HCT116 (cell line): Measurements from ENCODE around the gene ERBB4. TPM values are rescaled to one million over a fixed set of nuclear protein-coding genes. Genes with fewer than 3 reads are reported as not detected.

Experiments
- ATAC-seq: fragments of 200-7000 bp; cut with Tn5 transposase; 2 replicates; pipeline ENCODE4 v1.9.1; 2020; ENCODE audit warnings: mild to moderate bottlenecking, moderate library complexity
- BruUV-seq: library from RNA; stranded (reverse); fragments of 400-500 nt; replicated peaks from 2 replicates; lab custom pipeline; 2021; lab: Mats Ljungman, UMichigan
- CTCF ChIA-PET: fragments of 300-600 bp; sonication (Branson Sonifier 250); formaldehyde crosslinking; loops from one replicate; lab custom pipeline; 2021; ENCODE audit warnings: antibody characterized with exemption; lab: Charles Lee
- POLR2A ChIA-PET: fragments of 300-600, 350-600 bp; sonication (Branson Sonifier 250); formaldehyde crosslinking; loops from one replicate; lab custom pipeline; 2021; ENCODE audit warnings: antibody characterized with exemption; lab: Charles Lee
- RAD21 ChIA-PET, 2 experiments: fragments of 300-600 bp; sonication (Branson Sonifier 250); formaldehyde crosslinking; loops; one replicate each; lab custom pipeline; 2023; ENCODE audit warnings: low total read pairs in 2 of 2; ENCODE audit not compliant: uncharacterized antibody in 2 of 2, unreplicated experiment in 2 of 2, low non-redundant PET in 1 of 2; lab: Charles Lee
- DNase-seq: peaks from one replicate; pipeline ENCODE4 v3.0.0-alpha.2; 2010; ENCODE audit warnings: low read depth, low spot score
- H2AFZ ChIP-seq: fragments of 200-600 bp; shearing (Covaris generic), sonication (generic); 2 replicates; pipeline ENCODE4 v1.6.1; 2017; ENCODE audit warnings: low read depth, mixed run types, mixed read lengths, antibody characterized with exemption, low read length; ENCODE audit not compliant: poor library complexity, severe bottlenecking
- H3K27ac ChIP-seq: 2 replicates; pipeline ENCODE4 v1.5.1; 2012; ENCODE audit warnings: low read depth, low read length
- H3K27me3 ChIP-seq: fragments of 200-600 bp; sonication (generic); 2 replicates; pipeline ENCODE4 v1.6.1; 2016; ENCODE audit warnings: mixed run types, low read length, mixed read lengths; ENCODE audit not compliant: insufficient read depth
- H3K36me3 ChIP-seq, 2 experiments: fragments of 200-500 bp in 1 of 2; fragments of 200-600 bp in 1 of 2; sonication (Bioruptor generic) in 1 of 2; sonication (generic) in 1 of 2; 2 replicates each; pipeline versions ENCODE4 v1.5.1 to v1.6.1; 2014 to 2016; ENCODE audit warnings: low read length in 2 of 2, inconsistent platforms in 1 of 2, mixed read lengths in 1 of 2, mixed run types in 1 of 2; ENCODE audit not compliant: insufficient read depth in 2 of 2, control insufficient read depth in 1 of 2
- H3K4me1 ChIP-seq, 2 experiments: fragments of 200-600 bp in 1 of 2; sonication (generic) in 1 of 2; 2 replicates each; pipeline versions ENCODE4 v1.5.1 to v1.6.1; 2012 to 2017; ENCODE audit warnings: low read length in 2 of 2, inconsistent platforms in 1 of 2, mild to moderate bottlenecking in 1 of 2, mixed read lengths in 1 of 2, mixed run types in 1 of 2, moderate library complexity in 1 of 2; ENCODE audit not compliant: insufficient read depth in 2 of 2, control insufficient read depth in 1 of 2
- H3K4me2 ChIP-seq: fragments of 200-600 bp; sonication (generic); 2 replicates; pipeline ENCODE4 v1.6.1; 2017; ENCODE audit warnings: mixed run types, low read length, mixed read lengths
- H3K4me3 ChIP-seq, 2 experiments: fragments of 200-600 bp in 1 of 2; sonication (generic) in 1 of 2; replicated peaks in 1 of 2; 2 replicates each; pipeline ENCODE4 v1.5.1; 2011 to 2016; ENCODE audit warnings: low read length in 2 of 2, control low read depth in 1 of 2, low read depth in 1 of 2, mild to moderate bottlenecking in 1 of 2, mixed read lengths in 1 of 2, mixed run types in 1 of 2
- H3K79me2 ChIP-seq: fragments of 200-600 bp; sonication (generic); 2 replicates; pipeline ENCODE4 v1.6.1; 2017; ENCODE audit warnings: mild to moderate bottlenecking, mixed run types, low read length, moderate library complexity, mixed read lengths; ENCODE audit not compliant: insufficient read depth
- H3K9ac ChIP-seq: fragments of 200-600 bp; sonication (generic); 2 replicates; pipeline ENCODE4 v1.6.1; 2016; ENCODE audit warnings: low read length, mixed read lengths
- H3K9me2 ChIP-seq: fragments of 200-600 bp; sonication (generic), shearing (Covaris generic); 2 replicates; pipeline ENCODE4 v1.6.1; 2017; ENCODE audit warnings: mixed run types, mild to moderate bottlenecking, moderate library complexity; ENCODE audit not compliant: insufficient read depth
- H3K9me3 ChIP-seq, 2 experiments: fragments of 200-500 bp in 1 of 2; fragments of 200-600 bp in 1 of 2; sonication (Bioruptor generic) in 1 of 2; sonication (generic) in 1 of 2; 2 replicates each; pipeline ENCODE4 v1.6.1; 2014 to 2017; ENCODE audit warnings: low read length in 2 of 2, mixed read lengths in 2 of 2, inconsistent platforms in 1 of 2, low read depth in 1 of 2, mild to moderate bottlenecking in 1 of 2, mixed run types in 1 of 2, moderate library complexity in 1 of 2; ENCODE audit not compliant: control insufficient read depth in 1 of 2, insufficient read depth in 1 of 2
- H4K20me1 ChIP-seq: fragments of 200-600 bp; sonication (generic), shearing (Covaris generic); 2 replicates; pipeline ENCODE4 v1.6.1; 2017; ENCODE audit warnings: mixed run types, mild to moderate bottlenecking, moderate library complexity; ENCODE audit not compliant: insufficient read depth
- CBX3 ChIP-seq: IDR thresholded peaks from 2 replicates; pipeline ENCODE4 v1.6.1; 2012; ENCODE audit warnings: low read depth
- EGR1 ChIP-seq: IDR thresholded peaks from 2 replicates; pipeline ENCODE4 v1.6.1; 2012; ENCODE audit warnings: low read depth
- ELF1 ChIP-seq: IDR thresholded peaks from 2 replicates; pipeline ENCODE4 v1.6.1; 2012; ENCODE audit warnings: low read depth, borderline replicate concordance
- EZH2phosphoT487 ChIP-seq: fragments of 200-600 bp; IDR thresholded peaks from 2 replicates; pipeline ENCODE4 v1.6.1; 2018; ENCODE audit warnings: antibody characterized with exemption, borderline replicate concordance
- FOSL1 ChIP-seq: IDR thresholded peaks from 2 replicates; pipeline ENCODE4 v1.6.1; 2012; ENCODE audit warnings: low read depth
- JUND ChIP-seq: IDR thresholded peaks from 2 replicates; pipeline ENCODE4 v1.6.1; 2012
- POLR2AphosphoS5 ChIP-seq: IDR thresholded peaks from 2 replicates; pipeline ENCODE4 v1.6.1; 2011; ENCODE audit warnings: mild to moderate bottlenecking, low read depth, low read length, moderate library complexity
- SP1 ChIP-seq: IDR thresholded peaks from 2 replicates; pipeline ENCODE4 v1.6.1; 2012; ENCODE audit warnings: low read depth
- SRF ChIP-seq: IDR thresholded peaks from 2 replicates; pipeline ENCODE4 v1.6.1; 2012; ENCODE audit warnings: low read depth
- TCF7L2 ChIP-seq: IDR thresholded peaks from 2 replicates; pipeline ENCODE4 v1.7.0; 2011; ENCODE audit warnings: borderline replicate concordance, inconsistent platforms; ENCODE audit not compliant: insufficient read depth, insufficient read length; ENCODE audit errors: extremely low read depth
- YY1 ChIP-seq: IDR thresholded peaks from 2 replicates; pipeline ENCODE4 v1.6.1; 2011; ENCODE audit warnings: low read length, low read depth, moderate library complexity, mild to moderate bottlenecking; ENCODE audit not compliant: insufficient replicate concordance; ENCODE audit errors: extremely low read depth
- intact Hi-C: fragments of 100-400 bp; cut with micrococcal nuclease; formaldehyde crosslinking; loops from 2 replicates; pipeline ENCODE4 v1.10.0; 2022
- total RNA-seq: library from RNA; stranded (reverse); gene quantifications from one replicate; pipeline ENCODE4 v1.2.1, GENCODE V29; 2021; ENCODE audit not compliant: unreplicated experiment
- TF ChIP-seq, protein P1 (sequence below), 3 experiments: fragments of 200-600 bp in 1 of 3; sonication (generic) in 1 of 3; IDR thresholded peaks in 2 of 3; conservative IDR thresholded peaks in 1 of 3; 2 replicates each; pipeline ENCODE4 v1.5.1; 2012 to 2017; ENCODE audit warnings: low read depth in 2 of 3, low read length in 2 of 3, antibody characterized with exemption in 1 of 3, borderline replicate concordance in 1 of 3, control low read depth in 1 of 3, mild to moderate bottlenecking in 1 of 3, mixed read lengths in 1 of 3, mixed run types in 1 of 3, moderate library complexity in 1 of 3; ENCODE audit not compliant: insufficient read depth in 1 of 3

ERBB4 gene
- total RNA-seq, 1 experiment from 2014 or later: 0.10 TPM

GRCh38 chr2:212294816-212295215 is 243.8 kb downstream of the ERBB4 start:
- Histone ChIP-seq H3K9me2 (no peaks in the 10 kb centered on the region), H3K9ac (no peak overlapping the region), H2AFZ (no peak overlapping the region), H4K20me1 (no peaks in the 10 kb centered on the region), H3K9me3 (no peaks in the 10 kb centered on the region), H3K4me2 (no peak overlapping the region), H3K4me1 (no peaks in the 10 kb centered on the region), H3K36me3 (no peaks in the 10 kb centered on the region), H3K27me3 (no peaks in the 10 kb centered on the region), H3K4me3 (no peak overlapping the region), H3K79me2 (no peaks in the 10 kb centered on the region), H3K27ac (no peak overlapping the region)
- POLR2A ChIA-PET: no interaction called here
- TF ChIP-seq SP1: no peak
- TF ChIP-seq, protein P1, sequence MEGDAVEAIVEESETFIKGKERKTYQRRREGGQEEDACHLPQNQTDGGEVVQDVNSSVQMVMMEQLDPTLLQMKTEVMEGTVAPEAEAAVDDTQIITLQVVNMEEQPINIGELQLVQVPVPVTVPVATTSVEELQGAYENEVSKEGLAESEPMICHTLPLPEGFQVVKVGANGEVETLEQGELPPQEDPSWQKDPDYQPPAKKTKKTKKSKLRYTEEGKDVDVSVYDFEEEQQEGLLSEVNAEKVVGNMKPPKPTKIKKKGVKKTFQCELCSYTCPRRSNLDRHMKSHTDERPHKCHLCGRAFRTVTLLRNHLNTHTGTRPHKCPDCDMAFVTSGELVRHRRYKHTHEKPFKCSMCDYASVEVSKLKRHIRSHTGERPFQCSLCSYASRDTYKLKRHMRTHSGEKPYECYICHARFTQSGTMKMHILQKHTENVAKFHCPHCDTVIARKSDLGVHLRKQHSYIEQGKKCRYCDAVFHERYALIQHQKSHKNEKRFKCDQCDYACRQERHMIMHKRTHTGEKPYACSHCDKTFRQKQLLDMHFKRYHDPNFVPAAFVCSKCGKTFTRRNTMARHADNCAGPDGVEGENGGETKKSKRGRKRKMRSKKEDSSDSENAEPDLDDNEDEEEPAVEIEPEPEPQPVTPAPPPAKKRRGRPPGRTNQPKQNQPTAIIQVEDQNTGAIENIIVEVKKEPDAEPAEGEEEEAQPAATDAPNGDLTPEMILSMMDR (IDR thresholded peaks at IDR 0.05 in 2 of 3, conservative IDR thresholded peaks at IDR 0.05 in 1 of 3; ENCODE audit: borderline replicate concordance in 1 of 3, insufficient read depth in 1 of 3, low read depth in 2 of 3, low read length in 2 of 3): no peak
- no peak for TF ChIP-seq ELF1
- no peak for TF ChIP-seq FOSL1
- TF ChIP-seq EZH2phosphoT487: no peak
- TF ChIP-seq SRF: no peak
- TF ChIP-seq POLR2AphosphoS5: no peak
- TF ChIP-seq TCF7L2: no peak
- TF ChIP-seq CBX3: no peak
- TF ChIP-seq YY1: no peak
- TF ChIP-seq EGR1: no peak
- no peak for TF ChIP-seq JUND
- BruUV-seq: no TSS peak
- RAD21 ChIA-PET: no interaction called here
- ATAC-seq (no peak), DNase-seq (no peak)
- intact Hi-C loops: no loop called here
- CTCF ChIA-PET: no interaction called here
